ENCODE results near the gene CMIP.

The CMIP gene

DNA sequence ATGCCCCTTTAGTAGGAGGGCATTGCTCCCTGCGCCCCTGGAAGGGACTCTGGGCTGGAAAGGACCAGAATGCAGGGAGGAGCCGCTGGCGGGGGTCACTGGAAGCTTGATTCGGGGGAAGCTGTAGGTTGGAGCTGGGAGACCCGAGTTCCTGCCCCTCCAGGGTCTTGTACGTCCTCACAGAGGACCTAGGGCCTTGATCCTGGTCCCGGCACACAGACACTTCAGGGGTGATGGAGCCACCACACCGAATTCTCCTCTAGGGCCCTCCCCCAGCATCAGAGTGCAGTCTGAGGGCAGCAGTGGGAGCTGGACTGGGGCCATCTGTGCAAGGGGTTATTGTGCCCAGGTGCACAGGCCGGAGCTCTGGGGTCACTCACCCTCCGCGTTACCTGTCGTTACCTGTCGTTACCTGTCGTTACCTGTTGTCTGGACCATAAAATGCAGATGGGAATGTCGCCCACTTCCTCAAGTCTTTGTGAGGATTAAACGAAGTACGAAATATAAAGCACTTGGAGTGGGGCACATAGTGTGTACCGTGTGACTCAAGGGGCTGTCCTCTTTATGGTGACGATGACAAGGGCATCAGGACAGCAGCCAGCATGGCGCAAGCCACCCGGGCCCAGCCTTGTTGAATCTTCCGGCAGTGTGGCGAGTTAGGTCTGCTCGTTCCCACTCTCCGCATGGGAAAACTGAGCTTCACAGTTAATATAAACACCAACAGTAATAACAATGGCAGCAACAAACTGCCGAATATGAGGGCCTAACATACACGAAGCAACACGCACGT is 48.6 kb downstream of the CMIP start:
- Histone ChIP-seq H3K4me2 (ENCODE audit: low read length) (no peak overlapping the region), H3K9me3 (ENCODE audit: control insufficient read depth, low read length) (no peaks in the 10 kb centered on the region), H2AFZ (no peak overlapping the region), H3K4me3 (ENCODE audit: low read depth, low read length) (no peak overlapping the region), H3K27me3 (ENCODE audit: control insufficient read depth, insufficient read depth, low read length) (no peaks in the 10 kb centered on the region), H3K4me1 (no peaks in the 10 kb centered on the region), H3K9ac (no peak overlapping the region), H3K36me3 (ENCODE audit: control insufficient read depth, insufficient read depth, low read length) (no peaks in the 10 kb centered on the region), H3K79me2 (peaks cover 24% of the 10 kb centered on the region), H3K27ac (no peak overlapping the region)
- TF ChIP-seq, protein P1, sequence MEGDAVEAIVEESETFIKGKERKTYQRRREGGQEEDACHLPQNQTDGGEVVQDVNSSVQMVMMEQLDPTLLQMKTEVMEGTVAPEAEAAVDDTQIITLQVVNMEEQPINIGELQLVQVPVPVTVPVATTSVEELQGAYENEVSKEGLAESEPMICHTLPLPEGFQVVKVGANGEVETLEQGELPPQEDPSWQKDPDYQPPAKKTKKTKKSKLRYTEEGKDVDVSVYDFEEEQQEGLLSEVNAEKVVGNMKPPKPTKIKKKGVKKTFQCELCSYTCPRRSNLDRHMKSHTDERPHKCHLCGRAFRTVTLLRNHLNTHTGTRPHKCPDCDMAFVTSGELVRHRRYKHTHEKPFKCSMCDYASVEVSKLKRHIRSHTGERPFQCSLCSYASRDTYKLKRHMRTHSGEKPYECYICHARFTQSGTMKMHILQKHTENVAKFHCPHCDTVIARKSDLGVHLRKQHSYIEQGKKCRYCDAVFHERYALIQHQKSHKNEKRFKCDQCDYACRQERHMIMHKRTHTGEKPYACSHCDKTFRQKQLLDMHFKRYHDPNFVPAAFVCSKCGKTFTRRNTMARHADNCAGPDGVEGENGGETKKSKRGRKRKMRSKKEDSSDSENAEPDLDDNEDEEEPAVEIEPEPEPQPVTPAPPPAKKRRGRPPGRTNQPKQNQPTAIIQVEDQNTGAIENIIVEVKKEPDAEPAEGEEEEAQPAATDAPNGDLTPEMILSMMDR (IDR thresholded peaks at IDR 0.05) = no peak

DNA sequence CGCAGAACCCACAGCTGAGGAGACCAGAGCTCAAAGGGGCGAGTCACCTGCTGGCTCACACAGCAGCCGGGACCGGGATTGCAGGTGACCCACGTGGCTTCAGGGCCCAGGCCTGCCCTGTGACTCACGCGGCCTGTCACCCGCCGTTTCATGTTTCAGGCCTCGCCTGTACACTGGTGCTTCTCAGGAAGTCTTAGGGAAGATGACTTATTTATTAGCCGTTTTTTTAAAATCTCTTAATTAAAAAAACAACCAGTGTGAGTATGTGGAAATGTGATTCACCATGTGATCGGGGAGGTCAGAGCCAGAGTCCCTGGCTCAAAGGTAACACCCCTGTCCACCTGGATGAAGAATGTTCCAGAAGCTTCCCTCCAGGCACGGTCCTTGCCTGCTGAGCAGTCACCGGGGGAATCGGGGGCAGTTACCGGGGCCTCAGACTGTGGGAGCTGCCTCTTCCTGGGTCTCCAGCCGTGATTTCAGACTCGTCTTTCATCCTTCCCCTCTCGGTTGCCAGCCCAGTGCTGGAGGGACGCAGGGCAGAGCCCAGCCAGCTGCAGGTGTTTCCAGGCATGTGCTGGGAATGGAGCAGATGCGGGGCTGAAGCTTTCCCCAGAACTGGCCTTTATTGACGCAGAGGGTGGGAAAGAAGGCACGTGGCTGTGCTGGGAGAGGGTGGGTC is 49.3 kb downstream of the CMIP start:
- no peak overlapping the region for H3K9ac ChIP-seq
- H3K27ac ChIP-seq = no peak overlapping the region
- H3K27me3 ChIP-seq (ENCODE audit: control insufficient read depth, insufficient read depth, low read length) = no peaks in the 10 kb centered on the region
- H3K4me1 ChIP-seq = no peaks in the 10 kb centered on the region
- TF ChIP-seq, protein P1 (IDR thresholded peaks at IDR 0.05) = no peak
- H2AFZ ChIP-seq = no peak overlapping the region
- no peak overlapping the region for H3K4me2 ChIP-seq (ENCODE audit: low read length)
- no peak overlapping the region for H3K4me3 ChIP-seq (ENCODE audit: low read depth, low read length)
- H3K36me3 ChIP-seq (ENCODE audit: control insufficient read depth, insufficient read depth, low read length) = no peaks in the 10 kb centered on the region
- H3K79me2 ChIP-seq = peaks cover 19% of the 10 kb centered on the region
- no peaks in the 10 kb centered on the region for H3K9me3 ChIP-seq (ENCODE audit: control insufficient read depth, low read length)

DNA sequence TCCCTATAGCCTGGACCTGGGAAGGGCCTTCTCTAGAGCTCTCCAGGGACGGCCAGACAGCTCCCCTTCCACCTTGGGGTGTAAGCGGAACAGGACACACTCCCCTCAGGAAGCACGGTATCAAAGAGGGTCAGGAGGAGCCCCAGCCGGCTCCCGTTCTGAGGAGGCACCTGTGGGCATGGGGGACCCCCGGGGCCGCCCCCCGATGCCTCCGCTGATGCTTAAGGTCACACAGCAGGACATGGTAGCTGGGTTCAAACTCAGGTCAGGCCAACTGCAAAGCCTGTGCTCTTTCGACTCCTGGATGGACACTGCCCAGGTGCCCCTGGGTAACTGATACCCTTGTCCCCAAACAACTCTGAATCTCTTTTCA is 49.8 kb downstream of the CMIP start:
- Histone ChIP-seq H3K27me3 (ENCODE audit: control insufficient read depth, insufficient read depth, low read length) (no peaks in the 10 kb centered on the region), H3K36me3 (ENCODE audit: control insufficient read depth, insufficient read depth, low read length) (no peaks in the 10 kb centered on the region), H3K9me3 (ENCODE audit: control insufficient read depth, low read length) (no peaks in the 10 kb centered on the region), H3K9ac (no peak overlapping the region), H3K4me3 (ENCODE audit: low read depth, low read length) (no peak overlapping the region), H3K27ac (no peak overlapping the region), H3K4me2 (ENCODE audit: low read length) (no peak overlapping the region), H2AFZ (no peak overlapping the region), H3K79me2 (peaks cover 20% of the 10 kb centered on the region), H3K4me1 (no peaks in the 10 kb centered on the region)
- TF ChIP-seq, protein P1 (IDR thresholded peaks at IDR 0.05) = no peak

DNA sequence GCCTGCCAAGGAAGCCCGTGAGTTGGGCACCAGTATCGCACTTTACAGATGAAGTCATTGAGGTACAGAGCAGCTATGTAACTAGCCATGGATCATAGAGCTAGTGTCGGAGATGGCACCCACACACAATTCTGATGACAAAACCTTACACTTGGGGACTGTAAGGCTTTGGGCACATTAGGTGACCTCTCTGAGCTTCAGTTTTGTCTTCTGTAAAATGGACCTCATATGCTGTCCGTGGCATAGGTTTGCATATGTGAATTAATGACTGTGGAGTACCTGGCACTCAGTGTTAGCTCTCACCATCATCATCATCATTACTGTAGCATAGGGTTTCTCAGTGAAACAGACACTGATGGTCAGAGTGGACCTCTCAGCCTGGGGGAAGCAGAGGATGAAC is 50.3 kb downstream of the CMIP start:
- Histone ChIP-seq H3K79me2 (peaks cover 20% of the 10 kb centered on the region), H3K27me3 (ENCODE audit: control insufficient read depth, insufficient read depth, low read length) (no peaks in the 10 kb centered on the region), H2AFZ (no peak overlapping the region), H3K36me3 (ENCODE audit: control insufficient read depth, insufficient read depth, low read length) (no peaks in the 10 kb centered on the region), H3K4me2 (ENCODE audit: low read length) (no peak overlapping the region), H3K9ac (no peak overlapping the region), H3K4me1 (no peaks in the 10 kb centered on the region), H3K4me3 (ENCODE audit: low read depth, low read length) (no peak overlapping the region), H3K9me3 (ENCODE audit: control insufficient read depth, low read length) (no peaks in the 10 kb centered on the region), H3K27ac (no peak overlapping the region)
- TF ChIP-seq, protein P1 (IDR thresholded peaks at IDR 0.05) = no peak

Measured in parathyroid adenoma (tissue), 2 donors.